Skeletal muscle tissue (tissue), 2 donors: ENCODE data around the gene EXD2. TPM values are rescaled to one million over a fixed set of nuclear protein-coding genes. Genes with fewer than 3 reads are reported as not detected.

Experiments
- small RNA-seq: library from RNA; depleted of rRNA; stranded (forward); fragments of <200 nt; gene quantifications from one replicate; pipeline ENCODE3, GENCODE V24; 2014
- total RNA-seq: library from RNA; depleted of rRNA; stranded (reverse); fragments of >200 nt; gene quantifications from one replicate; pipeline ENCODE4 v1.2.3, GENCODE V29; 2014

Gene EXD2
- total RNA-seq, 1 donor from 2014 or later = 9.9 TPM

Small RNA genes lying within 50 kb of the gene (small RNA-seq; reads per million reads assigned to genes)
- not detected for gene RF00019

Other genes with a start within 250 kb of the EXD2 start
- 44.9 TPM for gene ACTN1, start 212.2 kb upstream of the EXD2 start, total RNA-seq
- 20.9 TPM for gene DCAF5, start 38.4 kb upstream of the EXD2 start, total RNA-seq
- 8.4 TPM for gene GALNT16, start 68.7 kb downstream of the EXD2 start, total RNA-seq
- gene ERH, start 206.8 kb downstream of the EXD2 start, total RNA-seq = 75.7 TPM
- gene SLC39A9, start 207.2 kb downstream of the EXD2 start, total RNA-seq = 52.7 TPM